Measurements from ENCODE around the gene KRTAP9-7.

KRTAP9-7 gene

DNA sequence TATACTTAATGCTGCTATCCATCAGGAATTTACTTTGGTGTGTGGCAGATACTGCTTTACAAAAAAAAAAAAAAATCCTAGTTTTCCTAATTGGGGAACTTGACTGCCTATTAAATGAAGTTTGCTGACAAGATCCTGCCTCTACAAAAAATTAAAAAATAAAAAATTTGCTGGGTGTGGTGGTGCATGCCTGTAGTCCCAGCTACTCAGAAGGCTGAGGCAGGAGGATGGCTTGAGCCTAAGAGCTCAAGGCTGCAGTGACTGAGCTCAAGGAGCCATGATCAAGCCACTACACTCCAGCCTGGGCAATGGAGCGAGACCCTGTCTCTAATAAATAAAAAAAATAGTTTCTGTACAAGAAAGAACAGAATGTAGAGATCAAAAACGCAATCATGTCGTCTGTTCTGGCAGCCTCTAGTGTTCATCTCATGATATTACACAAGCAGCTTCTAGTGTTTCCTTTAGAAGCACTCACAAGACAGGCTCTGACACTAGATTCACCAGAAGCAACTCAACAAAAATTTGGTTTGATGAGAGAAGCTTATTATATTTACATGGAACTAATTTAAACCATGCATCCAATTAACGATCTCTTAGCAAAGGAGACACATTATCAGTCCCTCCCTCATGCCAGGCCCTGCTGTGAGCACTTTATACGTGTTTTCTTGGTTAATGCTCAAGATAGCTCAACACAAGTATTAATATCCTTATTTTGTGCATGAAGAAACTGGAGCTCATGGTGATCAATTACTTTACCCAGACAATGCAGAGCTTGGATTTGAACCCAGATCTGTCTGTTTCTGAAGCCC, 46.8 kb downstream of the KRTAP9-7 start:
- DNase-seq (ENCODE audit: low read depth), result no peak

- no peak for DNase-seq (ENCODE audit: low read depth)
Measured at GRCh38 chr17:41322903-41323895, 47.7 kb downstream of the KRTAP9-7 start.

- no peak for DNase-seq (ENCODE audit: low read depth)
Measured at GRCh38 chr17:41324180-41325075, 48.9 kb downstream of the KRTAP9-7 start.

DNA sequence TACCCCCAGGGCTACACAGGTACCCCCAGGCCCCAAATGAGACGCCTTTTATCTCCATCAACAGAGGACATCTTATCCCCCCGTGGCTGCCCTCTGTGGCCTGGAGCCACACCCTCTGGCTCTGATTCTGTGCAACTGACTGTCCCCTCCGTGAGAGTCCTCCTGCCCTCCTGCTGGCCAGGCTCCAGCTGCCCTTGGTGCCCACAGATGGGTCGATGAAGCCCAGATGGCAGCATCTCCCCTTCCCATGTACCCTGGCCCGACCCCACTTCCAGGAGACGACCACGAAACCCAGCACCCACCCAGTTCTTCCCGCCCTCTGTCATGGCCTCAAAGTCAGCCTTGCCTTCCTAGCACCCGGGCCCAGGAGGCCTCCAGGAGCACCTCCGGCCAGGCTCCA, 49.6 kb downstream of the KRTAP9-7 start:
- DNase-seq (ENCODE audit: low read depth), result no peak

GRCh38 chr17:41325611-41326010, 50.1 kb downstream of the KRTAP9-7 start:
- no peak for DNase-seq (ENCODE audit: low read depth)

All from stimulated activated CD8-positive, alpha-beta memory T cell treated with anti-CD3 and anti-CD28 coated beads, Interleukin-7, amount 100 ng/mL, for 24 hours (primary cell).